Mucosa of rectum (tissue), 2 donors: ENCODE results near the gene ZNF324.
"Not testable (repeated sequence)": the region's sequence is repeated elsewhere in the genome, so short reads cannot be mapped to it uniquely, and the experiment has no call there.

ENCODE experiments used
- H3K27ac ChIP-seq, 2 donors: one replicate each; pipeline ENCODE4 v1.7.0; 2013; ENCODE audit warnings: inconsistent platforms in 2 of 2, low read depth in 2 of 2, low read length in 2 of 2
- H3K27me3 ChIP-seq, 2 donors: one replicate each; pipeline ENCODE4 v1.7.0; 2013; ENCODE audit warnings: low read length in 2 of 2; ENCODE audit not compliant: control insufficient read depth in 2 of 2, insufficient read depth in 2 of 2
- H3K36me3 ChIP-seq, 2 donors: one replicate each; pipeline ENCODE4 v1.7.0; 2013; ENCODE audit warnings: low read length in 2 of 2; ENCODE audit not compliant: control insufficient read depth in 2 of 2, insufficient read depth in 2 of 2
- H3K4me1 ChIP-seq, 2 donors: one replicate each; pipeline ENCODE4 v1.7.0; 2013; ENCODE audit warnings: low read length in 2 of 2, mild to moderate bottlenecking in 1 of 2; ENCODE audit not compliant: control insufficient read depth in 2 of 2, insufficient read depth in 2 of 2
- H3K4me3 ChIP-seq, 2 donors: one replicate each; pipeline ENCODE4 v1.7.0; 2013; ENCODE audit warnings: low read length in 2 of 2
- H3K9ac ChIP-seq, 2 donors: one replicate each; pipeline ENCODE4 v1.7.0; 2013; ENCODE audit warnings: low read length in 2 of 2, low read depth in 1 of 2, mild to moderate bottlenecking in 1 of 2
- H3K9me3 ChIP-seq, 2 donors: one replicate each; pipeline ENCODE4 v1.7.0; 2013; ENCODE audit warnings: low read length in 2 of 2; ENCODE audit not compliant: control insufficient read depth in 2 of 2
- donor health status: healthy.
- donor health status: Normal muscosa, but diverticular disease.

ZNF324 gene

GRCh38 chr19:58466760-58467589 lies at the start of gene ZNF324:
TSS of gene ZNF324 (plus strand) at chr19:58467080. CDS start at chr19:58469186, 2,106 bp downstream.
- peaks cover 8 to 11% of the 10 kb centered on the region in 2 donors for H3K4me1 ChIP-seq
- H3K9me3 ChIP-seq, result no peaks in the 10 kb centered on the region
- H3K4me3 ChIP-seq, result peak within 1 kb of the TSS; percentile 66 to 84
- H3K9ac ChIP-seq, result peak within 1 kb of the TSS; percentile 80 to 89
- no peaks in the 10 kb centered on the region for H3K27me3 ChIP-seq
- H3K36me3 ChIP-seq, result peaks cover 10 to 11% of the 10 kb centered on the region in 2 donors
- H3K27ac ChIP-seq, result peak within 1 kb of the TSS; percentile 47 to 70

GRCh38 chr19:58428617-58429016 lies 38.3 kb upstream of the ZNF324 start:
- Histone ChIP-seq H3K4me3 (no peak overlapping the region), H3K27ac (no peak overlapping the region), H3K27me3 (no peaks in the 10 kb centered on the region), H3K9ac (no peak overlapping the region), H3K9me3 (peaks cover 33 to 43% of the 10 kb centered on the region in 2 donors), H3K4me1 (no peaks in the 10 kb centered on the region), H3K36me3 (peaks cover under 1 to 13% of the 10 kb centered on the region in 2 donors)

- Histone ChIP-seq H3K9ac (no peak overlapping the region), H3K4me3 (no peak overlapping the region), H3K36me3 (peaks cover 12 to 24% of the 10 kb centered on the region in 2 donors), H3K27ac (no peak overlapping the region), H3K4me1 (no peaks in the 10 kb centered on the region), H3K9me3 (peaks cover 44 to 53% of the 10 kb centered on the region in 2 donors), H3K27me3 (no peaks in the 10 kb centered on the region)
Measured at GRCh38 chr19:58429745-58430144, 37.1 kb upstream of the ZNF324 start.

- peaks cover 0 to 3% of the 10 kb centered on the region in 2 donors for H3K4me1 ChIP-seq
- no peaks in the 10 kb centered on the region for H3K27me3 ChIP-seq
- no peak overlapping the region for H3K27ac ChIP-seq
- H3K9me3 ChIP-seq, result peaks cover 52 to 65% of the 10 kb centered on the region in 2 donors
- H3K9ac ChIP-seq, result no peak overlapping the region
- H3K36me3 ChIP-seq, result peaks cover 21 to 50% of the 10 kb centered on the region in 2 donors
- peak overlapping the region in 1 of 2 donors; percentile 22 for H3K4me3 ChIP-seq
Measured at GRCh38 chr19:58434217-58434616, 32.7 kb upstream of the ZNF324 start.

GRCh38 chr19:58439576-58440554 lies 27.0 kb upstream of the ZNF324 start, which contains the start of gene ZNF132:
TSS of gene ZNF132 (minus strand) at chr19:58440153. CDS start at chr19:58439821, 332 bp downstream.
- Histone ChIP-seq H3K9ac (peak within 1 kb of the TSS; percentile 56 to 63), H3K4me3 (peak within 1 kb of the TSS; percentile 82 to 91), H3K36me3 (peaks cover 7 to 24% of the 10 kb centered on the region in 2 donors), H3K9me3 (peaks cover 7 to 24% of the 10 kb centered on the region in 2 donors), H3K27ac (peak within 1 kb of the TSS; percentile 54 to 79), H3K27me3 (no peaks in the 10 kb centered on the region), H3K4me1 (peaks cover 6 to 9% of the 10 kb centered on the region in 2 donors)

GRCh38 chr19:58440556-58440955 lies 26.3 kb upstream of the ZNF324 start:
- Histone ChIP-seq H3K9me3 (peaks cover 3 to 19% of the 10 kb centered on the region in 2 donors), H3K27ac (peak overlapping the region; percentile 54 to 66), H3K36me3 (peaks cover 6 to 17% of the 10 kb centered on the region in 2 donors), H3K4me3 (peak overlapping the region; percentile 82 to 91), H3K9ac (peak overlapping the region in 1 of 2 donors; percentile 27), H3K27me3 (no peaks in the 10 kb centered on the region), H3K4me1 (peaks cover 6 to 9% of the 10 kb centered on the region in 2 donors)

- not testable (repeated sequence) for H3K27me3 ChIP-seq, H3K27ac ChIP-seq, H3K4me1 ChIP-seq, H3K4me3 ChIP-seq, H3K9ac ChIP-seq, H3K9me3 ChIP-seq, H3K36me3 ChIP-seq
Measured at GRCh38 chr19:58442986-58443385, 23.9 kb upstream of the ZNF324 start.

GRCh38 chr19:58448860-58449259 lies 18.0 kb upstream of the ZNF324 start:
- H3K27me3 ChIP-seq, H3K9me3 ChIP-seq, H3K4me3 ChIP-seq, H3K9ac ChIP-seq, H3K4me1 ChIP-seq, H3K36me3 ChIP-seq, H3K27ac ChIP-seq: not testable (repeated sequence)

- not testable (repeated sequence) for H3K27me3 ChIP-seq, H3K9me3 ChIP-seq, H3K4me1 ChIP-seq, H3K9ac ChIP-seq, H3K36me3 ChIP-seq, H3K4me3 ChIP-seq, H3K27ac ChIP-seq
Measured at GRCh38 chr19:58449980-58450379, 16.9 kb upstream of the ZNF324 start.
